Keratinocyte (primary cell): ENCODE measurements around the gene COL4A6. TPM values are rescaled to one million over a fixed set of nuclear protein-coding genes. Genes with fewer than 3 reads are reported as not detected.

Source experiments
- DNase-seq: peaks from one replicate; pipeline ENCODE4 v3.0.0-alpha.2; 2011; ENCODE audit warnings: low read depth, missing footprints, low spot score
- FAIRE-seq: peaks from 2 replicates; lab custom pipeline; 2011; peaks lifted over from hg19 to GRCh38; lab: Jason Lieb, UNC
- H2AFZ ChIP-seq: 2 replicates; pipeline ENCODE4 v1.6.0; 2012; ENCODE audit warnings: low read length, control low read depth, inconsistent platforms; ENCODE audit not compliant: control insufficient read depth
- H3K27ac ChIP-seq: 2 replicates; pipeline ENCODE4 v1.5.1; 2011; ENCODE audit warnings: low read length; ENCODE audit not compliant: control insufficient read depth, insufficient read depth
- H3K27me3 ChIP-seq: 3 replicates; pipeline ENCODE4 v1.6.0; 2011; ENCODE audit warnings: low read length; ENCODE audit not compliant: control insufficient read depth, insufficient read depth; ENCODE audit errors: extremely low read depth
- H3K36me3 ChIP-seq, 2 experiments: 2 replicates in 1 of 2; 3 replicates in 1 of 2; pipeline ENCODE4 v1.5.1; 2011; ENCODE audit warnings: low read length in 2 of 2, mild to moderate bottlenecking in 1 of 2; ENCODE audit not compliant: control insufficient read depth in 2 of 2, insufficient read depth in 2 of 2; ENCODE audit errors: extremely low read depth in 1 of 2
- H3K4me1 ChIP-seq: 3 replicates; pipeline ENCODE4 v1.5.1; 2011; ENCODE audit warnings: low read length; ENCODE audit not compliant: control insufficient read depth, insufficient read depth; ENCODE audit errors: extremely low read depth
- H3K4me2 ChIP-seq: 3 replicates; pipeline ENCODE4 v1.6.0; 2011; ENCODE audit warnings: low read depth, low read length; ENCODE audit not compliant: control insufficient read depth, insufficient read depth; ENCODE audit errors: extremely low read depth
- H3K4me3 ChIP-seq, 3 experiments: fragments of 200-600 bp in 1 of 3; sonication (generic) in 1 of 3; 2 replicates in 2 of 3; 3 replicates in 1 of 3; pipeline ENCODE4 v1.5.1; 2011 to 2016; ENCODE audit warnings: low read length in 3 of 3, mild to moderate bottlenecking in 3 of 3, control low read depth in 2 of 3, inconsistent platforms in 1 of 3, low read depth in 1 of 3, mixed read lengths in 1 of 3, mixed run types in 1 of 3, moderate library complexity in 1 of 3; ENCODE audit not compliant: control insufficient read depth in 2 of 3, insufficient read depth in 2 of 3; ENCODE audit errors: extremely low read depth in 1 of 3
- H3K79me2 ChIP-seq: 2 replicates; pipeline ENCODE4 v1.6.0; 2012; ENCODE audit warnings: low read length; ENCODE audit not compliant: control insufficient read depth, insufficient read depth
- H3K9ac ChIP-seq: 3 replicates; pipeline ENCODE4 v1.6.0; 2011; ENCODE audit warnings: low read length; ENCODE audit not compliant: control insufficient read depth, insufficient read depth; ENCODE audit errors: extremely low read depth
- H3K9me1 ChIP-seq: 3 replicates; pipeline ENCODE4 v1.6.0; 2011; ENCODE audit warnings: low read length; ENCODE audit not compliant: control insufficient read depth, insufficient read depth; ENCODE audit errors: extremely low read depth
- H3K9me3 ChIP-seq: 2 replicates; pipeline ENCODE4 v1.5.1; 2012; ENCODE audit warnings: low read depth, low read length; ENCODE audit not compliant: control insufficient read depth
- H4K20me1 ChIP-seq: 3 replicates; pipeline ENCODE4 v1.6.0; 2011; ENCODE audit warnings: low read length; ENCODE audit not compliant: control insufficient read depth, insufficient read depth; ENCODE audit errors: extremely low read depth
- CTCF ChIP-seq, 3 experiments: IDR thresholded peaks in 1 of 3; conservative IDR thresholded peaks in 1 of 3; optimal IDR thresholded peaks in 1 of 3; 2 replicates in 2 of 3; 3 replicates in 1 of 3; pipeline versions ENCODE3 to v1.5.1; 2011; ENCODE audit warnings: low read length in 3 of 3, mild to moderate bottlenecking in 3 of 3, moderate library complexity in 2 of 3, control low read depth in 1 of 3, inconsistent platforms in 1 of 3; ENCODE audit not compliant: insufficient read depth in 2 of 3; ENCODE audit errors: extremely low read depth in 1 of 3
- EZH2 ChIP-seq: IDR thresholded peaks from one replicate; pipeline ENCODE4 v1.6.1; 2012; ENCODE audit warnings: inconsistent platforms, mild to moderate bottlenecking, low read length, moderate library complexity
- dilution Hi-C: fragments of 300-500 bp; cut with MboI; formaldehyde crosslinking; loops from one replicate; pipeline ENCODE4 v1.7.0; 2020; ENCODE audit warnings: low sequenced_read_pairs; ENCODE audit not compliant: extremely low pct_ligation_motif_present
- polyA plus RNA-seq, 5 experiments: library from polyadenylated mRNA; depleted of rRNA in 3 of 5; stranded (reverse) in 3 of 5; stranded (forward) in 1 of 5; unstranded in 1 of 5; fragments of >200 nt; gene quantifications; 1 replicate in 1 of 5; 2 replicates in 3 of 5; 3 replicates in 1 of 5; pipeline versions ENCODE4 v1.2.1 to v1.2.3, GENCODE V29; 2011 to 2012; ENCODE audit warnings: missing spikeins in 2 of 5, low read depth in 1 of 5, low replicate concordance in 1 of 5

COL4A6 gene
- polyA plus RNA-seq, 1 donor (not counting 4 experiments of a cell fraction or from before 2014, with no cell fraction given), result 18.8 TPM

- no peak overlapping the region for H3K9ac ChIP-seq
- no peak overlapping the region for H2AFZ ChIP-seq
- no peak for TF ChIP-seq EZH2
- no peak for TF ChIP-seq CTCF (optimal IDR thresholded peaks at IDR 0.05 in 1 of 3, IDR thresholded peaks at IDR 0.05 in 1 of 3, conservative IDR thresholded peaks at IDR 0.05 in 1 of 3; ENCODE audit: extremely low read depth in 1 of 3, insufficient read depth in 2 of 3, low read length in 3 of 3)
- no peak for DNase-seq
- dilution Hi-C loops, result no loop called here
- no peak overlapping the region for H3K4me3 ChIP-seq
- H3K27ac ChIP-seq, result no peak overlapping the region
- no peaks in the 10 kb centered on the region for H3K79me2 ChIP-seq
- no peaks in the 10 kb centered on the region for H3K4me1 ChIP-seq
- H3K9me3 ChIP-seq, result no peaks in the 10 kb centered on the region
- H4K20me1 ChIP-seq, result no peaks in the 10 kb centered on the region
- peaks cover 0 to 1% of the 10 kb centered on the region in 2 experiments for H3K36me3 ChIP-seq
- peaks cover 28% of the 10 kb centered on the region for H3K27me3 ChIP-seq
- H3K4me2 ChIP-seq, result no peak overlapping the region
- H3K9me1 ChIP-seq, result no peaks in the 10 kb centered on the region
- no peak for FAIRE-seq
These were observed 282.1 kb downstream of the COL4A6 start for GRCh38 chrX:108156082-108156481.

DNA sequence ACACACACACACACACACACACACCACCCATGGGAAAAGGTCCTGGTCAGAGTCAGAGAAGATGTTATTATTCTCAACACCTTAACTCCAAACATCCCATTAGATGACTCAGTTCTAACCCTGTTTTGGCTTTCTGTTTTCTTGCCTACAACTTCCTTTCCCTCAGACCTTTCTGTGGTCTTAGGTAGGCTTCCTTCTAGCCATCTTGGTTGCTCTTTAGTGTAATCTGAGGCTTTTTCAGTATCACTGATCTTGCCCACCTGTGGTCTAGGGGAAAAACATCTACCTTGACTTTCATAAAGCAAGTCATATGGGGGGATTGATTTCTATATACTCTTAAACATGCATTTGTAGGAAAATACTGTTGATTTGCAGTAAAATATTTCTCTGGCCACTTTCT is 289.7 kb downstream of the COL4A6 start:
- H3K4me3 ChIP-seq, result no peak overlapping the region
- H3K9me1 ChIP-seq, result no peaks in the 10 kb centered on the region
- peaks cover 6% of the 10 kb centered on the region for H3K27me3 ChIP-seq
- no peak overlapping the region for H3K4me2 ChIP-seq
- no peaks in the 10 kb centered on the region for H3K79me2 ChIP-seq
- H3K4me1 ChIP-seq, result no peaks in the 10 kb centered on the region
- no peak overlapping the region for H3K27ac ChIP-seq
- TF ChIP-seq CTCF (optimal IDR thresholded peaks at IDR 0.05 in 1 of 3, IDR thresholded peaks at IDR 0.05 in 1 of 3, conservative IDR thresholded peaks at IDR 0.05 in 1 of 3; ENCODE audit: extremely low read depth in 1 of 3, insufficient read depth in 2 of 3, low read length in 3 of 3), result no peak
- H4K20me1 ChIP-seq, result no peaks in the 10 kb centered on the region
- H2AFZ ChIP-seq, result no peak overlapping the region
- FAIRE-seq (no peak), DNase-seq (no peak)
- H3K9ac ChIP-seq, result no peak overlapping the region
- H3K36me3 ChIP-seq, result peaks cover 0 to 4% of the 10 kb centered on the region in 2 experiments
- dilution Hi-C loops, result no loop called here
- H3K9me3 ChIP-seq, result no peaks in the 10 kb centered on the region
